ENCODE measurements around the gene ADGRL1.

GRCh38 chr19:14146789-14147216 is 59.2 kb downstream of the ADGRL1 start:
- TF ChIP-seq FOXM1 (IDR thresholded peaks at IDR 0.05; ENCODE audit: borderline replicate concordance, low read depth) (no peak), MAX (IDR thresholded peaks at IDR 0.05) (no peak)
